ENCODE data around the gene NSUN7. TPM values are rescaled to one million over a fixed set of nuclear protein-coding genes. Genes with fewer than 3 reads are reported as not detected.

The NSUN7 gene
- polyA plus RNA-seq, 1 donor, result 1.8 TPM

DNA sequence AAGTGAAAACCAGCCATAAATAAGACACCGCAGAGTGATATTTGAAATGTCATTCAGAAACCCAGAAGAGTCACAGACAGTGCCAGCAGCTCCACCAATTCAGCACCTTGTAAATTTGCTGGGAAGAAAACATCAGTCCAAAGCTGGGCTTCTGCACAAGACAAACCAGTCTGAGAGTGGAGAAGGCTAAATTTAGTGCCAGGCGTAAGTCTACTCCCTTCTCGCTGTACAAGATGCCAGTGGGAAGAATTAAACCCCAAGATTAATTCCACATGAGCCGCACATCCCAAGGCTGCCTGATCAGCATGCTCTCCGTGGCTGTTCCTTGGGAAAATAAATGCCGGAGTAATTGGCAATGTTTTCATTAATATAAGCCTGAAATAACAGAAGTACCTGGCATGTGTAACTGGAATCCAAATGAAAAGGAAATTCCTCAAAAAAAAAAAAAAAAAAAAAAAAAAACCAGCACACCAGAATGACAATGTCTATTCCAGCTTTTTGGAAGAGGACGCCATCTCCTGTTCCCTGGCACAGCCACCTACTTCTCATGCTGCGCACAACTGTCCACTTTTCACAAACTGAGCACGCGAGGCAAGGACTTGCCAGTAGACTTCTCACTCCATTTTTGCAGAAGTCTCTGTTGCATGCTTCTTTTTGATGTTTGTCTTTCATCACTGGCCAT is 95.5 kb downstream of the NSUN7 start:
- DNase-seq (ENCODE audit: low read depth), result no peak

DNA sequence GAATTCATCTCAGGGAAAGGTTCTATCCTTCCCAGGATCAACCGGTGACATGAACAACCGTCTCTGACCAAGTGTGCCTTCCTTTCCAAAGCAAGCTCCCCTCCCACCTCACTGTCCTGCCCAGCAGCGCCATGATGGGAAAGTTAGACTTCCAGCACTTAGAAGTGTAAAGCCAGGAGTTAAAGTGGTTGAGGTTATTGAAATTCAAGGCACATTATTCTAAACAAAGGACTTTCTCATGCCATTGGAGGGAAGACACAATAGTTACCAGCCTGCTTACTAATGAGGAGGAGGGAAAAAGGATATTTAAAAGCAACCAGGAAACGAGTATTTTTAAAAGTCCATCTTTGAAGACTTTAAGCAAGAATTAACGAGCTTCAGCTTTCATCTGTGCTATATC is 96.8 kb downstream of the NSUN7 start:
- DNase-seq (ENCODE audit: low read depth), result no peak

DNA sequence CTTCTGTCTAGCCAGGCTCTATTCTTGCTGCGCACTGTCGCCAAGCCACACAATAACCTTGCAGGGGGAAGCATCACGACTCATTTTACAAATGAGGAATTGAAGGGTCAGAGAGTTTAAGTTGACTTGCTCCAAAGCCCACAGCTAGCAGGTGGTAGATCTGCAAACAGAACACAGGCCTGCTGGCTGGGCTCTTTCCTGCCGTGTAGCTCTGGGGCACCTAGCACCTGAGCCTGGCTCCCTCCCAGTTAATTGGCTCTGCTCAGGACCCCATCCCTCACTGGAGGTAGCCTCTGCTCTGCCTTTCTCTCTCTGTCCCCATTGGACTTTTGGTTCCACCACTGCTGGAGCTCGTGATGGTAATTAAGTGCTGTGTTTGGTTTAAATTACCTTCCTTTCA is 98.5 kb downstream of the NSUN7 start:
- no peak for DNase-seq (ENCODE audit: low read depth)

DNA sequence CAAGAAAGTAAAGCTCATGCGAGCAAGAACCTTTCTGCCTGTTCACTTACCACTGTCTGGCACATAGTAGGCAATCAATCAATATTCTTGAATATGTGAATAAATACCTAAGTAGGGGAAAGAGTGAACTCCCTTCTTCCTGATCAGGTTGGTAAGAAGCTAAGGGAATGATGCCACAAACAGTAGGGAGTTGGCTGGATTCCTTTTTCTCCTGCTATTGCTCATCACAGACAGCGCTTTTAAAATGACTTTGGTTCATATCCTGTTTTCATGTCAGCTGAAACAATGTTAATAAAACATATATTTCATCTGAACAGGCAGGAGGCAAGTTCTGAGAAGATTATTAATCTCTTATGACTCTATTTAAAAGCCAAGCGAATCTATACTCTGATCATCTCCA is 99.2 kb downstream of the NSUN7 start:
- DNase-seq (ENCODE audit: low read depth), result no peak

DNA sequence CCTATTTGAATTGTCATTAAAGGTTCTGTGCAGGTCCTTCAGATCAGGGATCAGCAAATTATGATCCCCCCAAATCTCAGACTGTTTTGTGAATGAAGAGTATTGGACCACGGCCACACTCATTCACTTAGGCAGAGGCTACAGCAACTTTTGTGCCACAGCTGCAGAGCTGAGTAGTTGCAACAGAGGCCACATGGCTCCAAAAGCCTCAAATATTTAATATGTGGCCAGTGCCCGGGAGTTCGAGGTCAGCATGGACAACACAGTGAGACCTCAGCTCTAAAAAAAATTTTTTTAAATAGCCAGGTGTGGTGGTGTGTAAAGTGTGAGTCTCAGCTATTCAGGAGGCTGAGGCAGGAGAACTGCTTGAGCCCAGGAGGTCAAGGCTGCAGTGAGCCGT is 100.7 kb downstream of the NSUN7 start:
- no peak for DNase-seq (ENCODE audit: low read depth)

DNA sequence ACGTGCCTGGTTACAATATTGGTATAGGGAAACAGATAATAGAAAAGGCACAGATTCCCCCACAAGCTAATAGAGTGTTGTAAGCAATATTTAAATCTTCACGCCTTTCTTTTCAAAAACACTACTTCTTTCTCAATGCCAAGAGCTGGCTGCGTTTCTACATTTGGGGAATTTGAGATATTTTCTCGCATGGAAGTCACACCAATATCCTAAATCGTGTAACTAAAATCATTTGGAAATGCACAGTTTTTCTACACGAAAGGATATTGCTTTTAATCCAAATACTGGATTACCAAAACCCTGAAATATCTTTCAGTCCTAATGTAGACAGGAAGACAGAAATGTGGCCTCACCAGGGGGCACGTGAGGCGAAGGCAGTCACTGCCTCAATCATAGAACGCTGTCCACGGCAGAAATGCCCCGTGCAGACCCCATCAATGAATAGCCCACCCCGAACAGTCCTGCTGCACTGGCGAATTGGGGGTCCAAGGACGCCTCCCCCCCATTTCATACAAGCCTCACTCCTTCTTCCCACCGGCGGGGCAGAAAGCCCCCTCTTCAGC is 106.6 kb downstream of the NSUN7 start:
- no peak for DNase-seq (ENCODE audit: low read depth)

DNA sequence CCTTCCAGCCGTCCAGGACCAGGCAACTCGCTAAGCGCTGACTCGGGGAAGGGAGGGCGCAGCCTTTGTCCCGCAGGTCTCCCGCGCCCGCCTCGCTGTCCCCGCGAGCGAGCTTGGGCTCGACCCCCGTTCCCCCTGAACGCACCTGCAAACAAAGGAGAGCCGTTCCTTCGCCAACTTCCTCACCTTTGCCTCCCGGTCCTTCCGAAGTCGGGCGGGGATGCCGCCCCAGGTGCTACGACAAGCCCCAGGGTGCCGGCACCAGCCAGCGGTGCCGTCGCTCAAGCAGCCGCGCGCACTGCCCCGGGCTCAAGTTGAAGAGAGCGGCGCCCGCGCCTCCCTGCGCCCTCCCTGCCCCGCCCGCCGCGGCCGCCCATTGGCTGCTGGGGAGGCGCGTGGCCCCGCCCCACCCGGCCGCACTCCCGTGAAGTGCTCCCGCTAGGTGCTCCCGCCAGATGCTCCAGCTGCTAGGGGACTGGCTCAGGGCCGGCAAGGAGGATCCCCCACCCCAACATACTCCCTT is 107.1 kb downstream of the NSUN7 start:
- DNase-seq (ENCODE audit: low read depth), result no peak

DNA sequence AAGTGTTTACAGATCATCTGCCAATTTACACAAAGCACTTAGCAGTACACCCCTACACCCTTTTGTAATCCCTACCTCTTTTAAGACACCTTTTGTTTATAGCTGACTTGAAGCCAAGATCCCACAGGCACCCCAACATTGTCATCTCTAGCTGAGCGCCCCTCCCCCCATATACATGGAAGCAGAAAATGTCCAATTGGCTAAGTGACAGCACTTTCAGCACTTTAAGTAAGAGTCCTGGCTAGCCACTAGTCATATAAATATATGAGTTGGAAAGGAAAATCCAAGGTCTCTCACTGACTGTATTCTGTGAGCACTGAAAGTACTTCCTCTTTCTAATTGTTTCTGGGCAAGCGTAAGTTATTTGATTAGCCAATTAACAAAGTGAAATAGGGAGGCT is 108.2 kb downstream of the NSUN7 start:
- no peak for DNase-seq (ENCODE audit: low read depth)

DNA sequence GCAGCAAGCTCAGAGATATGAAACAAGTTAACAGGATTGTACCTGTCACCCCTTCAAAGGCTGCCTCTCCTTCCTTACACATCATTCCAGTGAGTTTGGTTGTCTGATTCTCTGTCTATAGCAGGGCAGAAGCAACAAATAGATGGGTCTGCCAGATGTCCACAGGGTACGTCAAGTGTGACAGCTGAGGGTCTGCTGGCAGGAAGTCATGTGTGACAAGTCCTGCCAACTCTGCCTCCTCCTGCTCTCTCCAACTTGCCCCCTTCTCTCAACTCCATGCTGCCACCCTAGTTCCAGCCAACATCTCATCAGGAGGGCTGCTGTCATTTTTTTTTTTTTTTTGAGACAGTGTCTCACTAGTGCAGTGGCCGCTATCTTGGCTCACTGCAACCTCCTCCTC is 109.2 kb downstream of the NSUN7 start:
- no peak for DNase-seq (ENCODE audit: low read depth)

Other genes starting within 250 kb of the NSUN7 start
- 0.90 TPM for gene RBM47, start 120.1 kb upstream of the NSUN7 start, polyA plus RNA-seq (ENCODE audit: insufficient read length)

All from forelimb muscle (tissue), 1 donor.